GM12878 (cell line): ENCODE data around the gene UNG.
"Not testable (repeated sequence)": the region's sequence is repeated elsewhere in the genome, so short reads cannot be mapped to it uniquely, and the experiment has no call there.

Source experiments
- BHLHE40 ChIP-seq, 2 experiments: fragments of 450-650 bp in 1 of 2; IDR thresholded peaks; 2 replicates each; pipeline ENCODE4 v1.6.1; 2011 to 2017; ENCODE audit warnings: low read depth in 2 of 2, borderline replicate concordance in 1 of 2, improper control_type of control experiment in 1 of 2, low read length in 1 of 2, mild to moderate bottlenecking in 1 of 2
- CREM ChIP-seq: IDR thresholded peaks from 2 replicates; pipeline ENCODE4 v1.6.1; 2014; ENCODE audit warnings: antibody characterized with exemption, low read depth
- CTCF ChIP-seq, 3 experiments: IDR thresholded peaks in 2 of 3; conservative IDR thresholded peaks in 1 of 3; 2 replicates each; pipeline ENCODE4 v1.5.1; 2011; ENCODE audit warnings: low read depth in 3 of 3, low read length in 3 of 3, mild to moderate bottlenecking in 3 of 3, control low read depth in 2 of 3, moderate library complexity in 2 of 3, inconsistent platforms in 1 of 3, mixed read lengths in 1 of 3; ENCODE audit not compliant: control insufficient read depth in 2 of 3, insufficient read depth in 1 of 3; ENCODE audit errors: extremely low read depth in 1 of 3
- EP300 ChIP-seq, 2 experiments: fragments of 150-350 bp in 1 of 2; IDR thresholded peaks; 2 replicates each; pipeline ENCODE4 v1.6.1; 2011 to 2012; ENCODE audit warnings: low read depth in 2 of 2, low read length in 2 of 2, borderline replicate concordance in 1 of 2, improper control_type of control experiment in 1 of 2, inconsistent platforms in 1 of 2; ENCODE audit not compliant: control insufficient read depth in 1 of 2
- RB1 ChIP-seq: fragments of 450-650 bp; formaldehyde crosslinking; IDR thresholded peaks from 2 replicates; pipeline ENCODE4 v1.6.1; 2017; ENCODE audit warnings: mild to moderate bottlenecking, borderline replicate concordance
- SIN3A ChIP-seq: IDR thresholded peaks from 2 replicates; pipeline ENCODE4 v1.6.1; 2012; ENCODE audit warnings: low read depth, low read length, improper control_type of control experiment
- SP1 ChIP-seq: IDR thresholded peaks from one replicate; pipeline ENCODE4 v1.6.1; 2011; ENCODE audit warnings: low read depth, low read length
- SREBF1 ChIP-seq: IDR thresholded peaks from 2 replicates; pipeline ENCODE4 v1.6.1; 2012; ENCODE audit warnings: mild to moderate bottlenecking, low read length
- USF2 ChIP-seq: IDR thresholded peaks from 2 replicates; pipeline ENCODE4 v1.6.1; 2011; ENCODE audit warnings: low read depth, low read length, improper control_type of control experiment, borderline replicate concordance
- WRNIP1 ChIP-seq: IDR thresholded peaks from 2 replicates; pipeline ENCODE4 v1.6.1; 2011; ENCODE audit warnings: low read depth, low read length, improper control_type of control experiment, borderline replicate concordance
- TF ChIP-seq, protein P1 (sequence below): IDR thresholded peaks from 2 replicates; pipeline ENCODE4 v1.6.1; 2011; ENCODE audit warnings: mild to moderate bottlenecking, low read depth, low read length, moderate library complexity; ENCODE audit not compliant: insufficient replicate concordance
- TF ChIP-seq, protein P2 (sequence below): fragments of 450-650 bp; IDR thresholded peaks from 2 replicates; pipeline ENCODE4 v1.6.1; 2017; ENCODE audit warnings: mild to moderate bottlenecking, low read depth, inconsistent platforms; ENCODE audit not compliant: poor library complexity, severe bottlenecking

DNA sequence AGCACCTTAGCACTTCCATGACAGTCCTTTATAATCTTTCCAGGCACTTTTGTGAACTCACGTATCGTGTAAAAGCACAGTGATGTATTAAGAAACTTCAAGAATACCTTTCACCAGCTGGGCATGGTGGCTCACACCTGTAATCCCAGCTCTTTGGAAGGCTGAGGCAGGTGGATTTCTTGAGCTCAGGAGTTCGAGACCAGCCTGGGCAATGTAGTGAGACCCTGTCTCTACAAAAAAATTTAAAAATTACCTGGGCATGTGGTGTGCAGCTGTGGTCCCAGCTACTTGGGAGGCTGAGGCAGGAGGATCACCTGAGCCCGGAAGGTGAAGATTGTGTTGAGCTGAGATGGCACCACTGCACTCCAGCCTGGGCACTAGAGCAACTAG is 43.3 kb upstream of the UNG start:
- not testable (repeated sequence) for TF ChIP-seq RB1; USF2; EP300 (IDR thresholded peaks at IDR 0.05; ENCODE audit: borderline replicate concordance in 1 of 2, control insufficient read depth in 1 of 2, low read depth in 2 of 2, low read length in 2 of 2); SREBF1; CTCF (IDR thresholded peaks at IDR 0.05 in 2 of 3, conservative IDR thresholded peaks at IDR 0.05 in 1 of 3; ENCODE audit: control insufficient read depth in 2 of 3, extremely low read depth in 1 of 3, insufficient read depth in 1 of 3, low read depth in 3 of 3, low read length in 3 of 3); BHLHE40 (IDR thresholded peaks at IDR 0.05; ENCODE audit: borderline replicate concordance in 1 of 2, low read depth in 2 of 2, low read length in 1 of 2); SIN3A; SP1; WRNIP1; CREM
- TF ChIP-seq, protein P1, sequence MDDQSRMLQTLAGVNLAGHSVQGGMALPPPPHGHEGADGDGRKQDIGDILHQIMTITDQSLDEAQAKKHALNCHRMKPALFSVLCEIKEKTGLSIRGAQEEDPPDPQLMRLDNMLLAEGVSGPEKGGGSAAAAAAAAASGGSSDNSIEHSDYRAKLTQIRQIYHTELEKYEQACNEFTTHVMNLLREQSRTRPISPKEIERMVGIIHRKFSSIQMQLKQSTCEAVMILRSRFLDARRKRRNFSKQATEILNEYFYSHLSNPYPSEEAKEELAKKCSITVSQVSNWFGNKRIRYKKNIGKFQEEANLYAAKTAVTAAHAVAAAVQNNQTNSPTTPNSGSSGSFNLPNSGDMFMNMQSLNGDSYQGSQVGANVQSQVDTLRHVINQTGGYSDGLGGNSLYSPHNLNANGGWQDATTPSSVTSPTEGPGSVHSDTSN, result not testable (repeated sequence)
- TF ChIP-seq, protein P2, sequence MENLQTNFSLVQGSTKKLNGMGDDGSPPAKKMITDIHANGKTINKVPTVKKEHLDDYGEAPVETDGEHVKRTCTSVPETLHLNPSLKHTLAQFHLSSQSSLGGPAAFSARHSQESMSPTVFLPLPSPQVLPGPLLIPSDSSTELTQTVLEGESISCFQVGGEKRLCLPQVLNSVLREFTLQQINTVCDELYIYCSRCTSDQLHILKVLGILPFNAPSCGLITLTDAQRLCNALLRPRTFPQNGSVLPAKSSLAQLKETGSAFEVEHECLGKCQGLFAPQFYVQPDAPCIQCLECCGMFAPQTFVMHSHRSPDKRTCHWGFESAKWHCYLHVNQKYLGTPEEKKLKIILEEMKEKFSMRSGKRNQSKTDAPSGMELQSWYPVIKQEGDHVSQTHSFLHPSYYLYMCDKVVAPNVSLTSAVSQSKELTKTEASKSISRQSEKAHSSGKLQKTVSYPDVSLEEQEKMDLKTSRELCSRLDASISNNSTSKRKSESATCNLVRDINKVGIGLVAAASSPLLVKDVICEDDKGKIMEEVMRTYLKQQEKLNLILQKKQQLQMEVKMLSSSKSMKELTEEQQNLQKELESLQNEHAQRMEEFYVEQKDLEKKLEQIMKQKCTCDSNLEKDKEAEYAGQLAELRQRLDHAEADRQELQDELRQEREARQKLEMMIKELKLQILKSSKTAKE, result not testable (repeated sequence)
